GM23338 (cell line): Measurements from ENCODE around the gene GNG10. TPM values are rescaled to one million over a fixed set of nuclear protein-coding genes. Genes with fewer than 3 reads are reported as not detected.
"Not testable (repeated sequence)": the region's sequence is repeated elsewhere in the genome, so short reads cannot be mapped to it uniquely, and the experiment has no call there.

Experiments
- ATAC-seq: fragments of 200-7000 bp; cut with Tn5 transposase; 3 replicates; pipeline ENCODE4 v1.9.1; 2020
- DNase-seq: peaks from one replicate; pipeline ENCODE4 v3.0.0-alpha.2; 2015; ENCODE audit warnings: low spot score
- H2AFZ ChIP-seq: fragments of 200-600 bp; sonication (generic); 2 replicates; pipeline ENCODE4 v1.8.0; 2016; ENCODE audit warnings: antibody characterized with exemption, mild to moderate bottlenecking, moderate library complexity
- H3F3A ChIP-seq: fragments of 200-600 bp; sonication (generic); replicated peaks from 2 replicates; pipeline ENCODE4 v1.8.0; 2017; ENCODE audit warnings: antibody characterized with exemption, mixed run types, low read depth
- H3K27ac ChIP-seq: fragments of 200-600 bp; sonication (generic); 2 replicates; pipeline ENCODE4 v1.6.1; 2016; ENCODE audit warnings: low read depth
- H3K27me3 ChIP-seq: fragments of 200-600 bp; sonication (generic); 2 replicates; pipeline ENCODE4 v1.8.0; 2016; ENCODE audit warnings: mild to moderate bottlenecking, mixed run types, moderate library complexity; ENCODE audit not compliant: insufficient read depth
- H3K36me3 ChIP-seq: fragments of 200-600 bp; sonication (generic); 2 replicates; pipeline ENCODE4 v1.8.0; 2016; ENCODE audit warnings: mild to moderate bottlenecking; ENCODE audit not compliant: insufficient read depth
- H3K4me1 ChIP-seq: fragments of 200-600 bp; sonication (generic); 2 replicates; pipeline ENCODE4 v1.8.0; 2016; ENCODE audit warnings: mild to moderate bottlenecking, moderate library complexity; ENCODE audit not compliant: insufficient read depth
- H3K4me2 ChIP-seq: fragments of 200-600 bp; sonication (generic); 2 replicates; pipeline ENCODE4 v1.7.1; 2017; ENCODE audit warnings: mixed run types
- H3K4me3 ChIP-seq: fragments of 200-600 bp; sonication (generic); 2 replicates; pipeline ENCODE4 v1.6.1; 2016; ENCODE audit warnings: mixed run types
- H3K79me2 ChIP-seq: fragments of 200-600 bp; sonication (generic); replicated peaks from 2 replicates; pipeline ENCODE4 v1.8.0; 2017; ENCODE audit warnings: mild to moderate bottlenecking; ENCODE audit not compliant: insufficient read depth
- H3K9me2 ChIP-seq: fragments of 200-600 bp; sonication (generic); 2 replicates; pipeline ENCODE4 v1.8.0; 2017; ENCODE audit not compliant: insufficient read depth
- H4K20me1 ChIP-seq: fragments of 200-600 bp; sonication (generic); replicated peaks from 2 replicates; pipeline ENCODE4 v1.8.0; 2017; ENCODE audit warnings: mild to moderate bottlenecking; ENCODE audit not compliant: insufficient read depth
- H3K27ac Mint-ChIP-seq: 2 replicates; pipeline ENCODE4 v1.8.0; 2020; ENCODE audit warnings: inconsistent platforms, mild to moderate bottlenecking, moderate library complexity, mixed read lengths
- H3K27me3 Mint-ChIP-seq: 3 replicates; pipeline ENCODE4 v1.8.0; 2022; ENCODE audit warnings: low read depth, mild to moderate bottlenecking, moderate library complexity, mixed read lengths, inconsistent platforms; ENCODE audit not compliant: insufficient read depth, poor library complexity
- H3K36me3 Mint-ChIP-seq: 3 replicates; pipeline ENCODE4 v1.8.0; 2021; ENCODE audit warnings: low read depth, mild to moderate bottlenecking, inconsistent platforms, moderate library complexity, mixed read lengths
- H3K4me1 Mint-ChIP-seq: 3 replicates; pipeline ENCODE4 v1.8.0; 2020; ENCODE audit warnings: mild to moderate bottlenecking, inconsistent platforms, mixed read lengths
- H3K4me3 Mint-ChIP-seq: 3 replicates; pipeline ENCODE4 v1.8.0; 2021; ENCODE audit warnings: moderate library complexity, mild to moderate bottlenecking, inconsistent platforms, mixed read lengths
- H3K9me3 Mint-ChIP-seq: 3 replicates; pipeline ENCODE4 v1.8.0; 2020; ENCODE audit warnings: moderate library complexity, mild to moderate bottlenecking, inconsistent platforms, mixed read lengths
- EZH2 ChIP-seq: fragments of 200-600 bp; sonication (generic); IDR thresholded peaks from one replicate; pipeline ENCODE4 v1.8.0; 2017; ENCODE audit warnings: antibody characterized with exemption, mild to moderate bottlenecking, low read depth; ENCODE audit not compliant: unreplicated experiment
- EZH2phosphoT487 ChIP-seq: fragments of 200-600 bp; sonication (generic); IDR thresholded peaks from one replicate; pipeline ENCODE4 v1.8.1; 2018; ENCODE audit warnings: antibody characterized with exemption; ENCODE audit not compliant: unreplicated experiment
- POLR2AphosphoS5 ChIP-seq: IDR thresholded peaks from 2 replicates; pipeline ENCODE4 v1.6.1; 2016; ENCODE audit warnings: antibody characterized with exemption, low read depth
- ZNF114 ChIP-seq: fragments of 250-450 bp; sonication (Bioruptor Pico); IDR thresholded peaks from 2 replicates; pipeline ENCODE4 v1.5.0; 2020; ENCODE audit warnings: mild to moderate bottlenecking, moderate library complexity
- ZNF331 ChIP-seq: fragments of 250-450 bp; sonication (Bioruptor Pico); IDR thresholded peaks from 2 replicates; pipeline ENCODE4 v1.5.0; 2020; ENCODE audit warnings: low read depth, mild to moderate bottlenecking, moderate library complexity
- polyA plus RNA-seq: library from polyadenylated mRNA; unstranded; fragments of >200 nt; fragmentation: Nextera tagmentation; extraction: Ambion mirVana; gene quantifications from 2 replicates; pipeline ENCODE4 v1.2.1, GENCODE V29; 2016
- total RNA-seq: library from RNA; depleted of rRNA; stranded (reverse); fragments of >200 nt; shearing (Covaris generic); gene quantifications from 2 replicates; pipeline ENCODE4 v1.2.3, GENCODE V29; 2014
- TF ChIP-seq, protein P1 (sequence below): IDR thresholded peaks from one replicate; pipeline ENCODE4 v1.6.1; 2018; ENCODE audit warnings: antibody characterized with exemption; ENCODE audit not compliant: unreplicated experiment
- TF ChIP-seq, protein P2 (sequence below): IDR thresholded peaks from 2 replicates; pipeline ENCODE4 v1.6.1; 2016; ENCODE audit warnings: antibody characterized with exemption

GNG10 gene
- total and polyA plus RNA-seq, 2 experiments from 2014 or later = 49.9 to 61.2 TPM

DNA sequence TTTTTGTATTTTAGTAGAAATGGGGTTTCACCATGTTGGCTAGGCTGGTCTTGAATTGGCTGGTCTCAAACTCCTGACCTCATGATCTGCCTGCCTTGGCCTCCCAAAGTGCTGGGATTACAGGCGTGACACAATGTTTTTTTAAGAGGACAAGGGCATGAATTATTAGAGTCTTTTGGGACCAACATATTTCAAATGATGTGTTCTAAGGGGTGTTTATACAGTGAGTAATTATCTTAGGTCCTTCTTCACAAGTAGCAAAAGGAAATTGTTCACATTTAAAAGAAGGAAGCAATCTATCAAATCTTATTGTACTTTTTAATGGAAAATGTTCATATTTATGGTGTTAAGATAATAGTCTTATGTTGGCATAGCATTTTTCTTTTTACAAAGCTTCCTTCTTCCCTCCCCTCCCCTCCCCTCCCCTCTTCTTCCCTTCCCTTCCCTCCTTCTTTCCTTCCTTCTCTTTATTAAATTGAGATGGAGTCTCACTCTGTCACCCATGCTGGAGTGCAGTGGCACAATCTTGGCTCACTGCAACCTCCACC is 6.7 kb downstream of the GNG10 start:
- Histone ChIP-seq H3K36me3 (no peaks in the 10 kb centered on the region), H3K27ac (no peak overlapping the region), H4K20me1 (no peaks in the 10 kb centered on the region; the same call in 1 of the 2 replicates), H3F3A (no peaks in the 10 kb centered on the region), H3K27me3 (no peaks in the 10 kb centered on the region), H2AFZ (no peak overlapping the region), H3K4me3 (no peak overlapping the region), H3K79me2 (peaks cover 28% of the 10 kb centered on the region), H3K4me2 (no peak overlapping the region), H3K4me1 (peaks cover 1% of the 10 kb centered on the region; the same call in 1 of the 2 replicates), H3K9me2 (no peaks in the 10 kb centered on the region)
- TF ChIP-seq ZNF114 (CRISPR knock-in tag) (no peak), POLR2AphosphoS5 (no peak), ZNF331 (no peak), EZH2phosphoT487 (no peak), EZH2 (no peak)
- TF ChIP-seq, protein P1, sequence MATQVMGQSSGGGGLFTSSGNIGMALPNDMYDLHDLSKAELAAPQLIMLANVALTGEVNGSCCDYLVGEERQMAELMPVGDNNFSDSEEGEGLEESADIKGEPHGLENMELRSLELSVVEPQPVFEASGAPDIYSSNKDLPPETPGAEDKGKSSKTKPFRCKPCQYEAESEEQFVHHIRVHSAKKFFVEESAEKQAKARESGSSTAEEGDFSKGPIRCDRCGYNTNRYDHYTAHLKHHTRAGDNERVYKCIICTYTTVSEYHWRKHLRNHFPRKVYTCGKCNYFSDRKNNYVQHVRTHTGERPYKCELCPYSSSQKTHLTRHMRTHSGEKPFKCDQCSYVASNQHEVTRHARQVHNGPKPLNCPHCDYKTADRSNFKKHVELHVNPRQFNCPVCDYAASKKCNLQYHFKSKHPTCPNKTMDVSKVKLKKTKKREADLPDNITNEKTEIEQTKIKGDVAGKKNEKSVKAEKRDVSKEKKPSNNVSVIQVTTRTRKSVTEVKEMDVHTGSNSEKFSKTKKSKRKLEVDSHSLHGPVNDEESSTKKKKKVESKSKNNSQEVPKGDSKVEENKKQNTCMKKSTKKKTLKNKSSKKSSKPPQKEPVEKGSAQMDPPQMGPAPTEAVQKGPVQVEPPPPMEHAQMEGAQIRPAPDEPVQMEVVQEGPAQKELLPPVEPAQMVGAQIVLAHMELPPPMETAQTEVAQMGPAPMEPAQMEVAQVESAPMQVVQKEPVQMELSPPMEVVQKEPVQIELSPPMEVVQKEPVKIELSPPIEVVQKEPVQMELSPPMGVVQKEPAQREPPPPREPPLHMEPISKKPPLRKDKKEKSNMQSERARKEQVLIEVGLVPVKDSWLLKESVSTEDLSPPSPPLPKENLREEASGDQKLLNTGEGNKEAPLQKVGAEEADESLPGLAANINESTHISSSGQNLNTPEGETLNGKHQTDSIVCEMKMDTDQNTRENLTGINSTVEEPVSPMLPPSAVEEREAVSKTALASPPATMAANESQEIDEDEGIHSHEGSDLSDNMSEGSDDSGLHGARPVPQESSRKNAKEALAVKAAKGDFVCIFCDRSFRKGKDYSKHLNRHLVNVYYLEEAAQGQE = no peak
- TF ChIP-seq, protein P2, sequence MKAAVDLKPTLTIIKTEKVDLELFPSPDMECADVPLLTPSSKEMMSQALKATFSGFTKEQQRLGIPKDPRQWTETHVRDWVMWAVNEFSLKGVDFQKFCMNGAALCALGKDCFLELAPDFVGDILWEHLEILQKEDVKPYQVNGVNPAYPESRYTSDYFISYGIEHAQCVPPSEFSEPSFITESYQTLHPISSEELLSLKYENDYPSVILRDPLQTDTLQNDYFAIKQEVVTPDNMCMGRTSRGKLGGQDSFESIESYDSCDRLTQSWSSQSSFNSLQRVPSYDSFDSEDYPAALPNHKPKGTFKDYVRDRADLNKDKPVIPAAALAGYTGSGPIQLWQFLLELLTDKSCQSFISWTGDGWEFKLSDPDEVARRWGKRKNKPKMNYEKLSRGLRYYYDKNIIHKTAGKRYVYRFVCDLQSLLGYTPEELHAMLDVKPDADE = no peak
- peaks cover 19% of the 10 kb centered on the region for H3K36me3 Mint-ChIP-seq
- no peak overlapping the region for H3K4me3 Mint-ChIP-seq
- no peaks in the 10 kb centered on the region for H3K9me3 Mint-ChIP-seq
- H3K27me3 Mint-ChIP-seq = peaks cover 6% of the 10 kb centered on the region
- peaks cover 5% of the 10 kb centered on the region for H3K4me1 Mint-ChIP-seq
- no peak overlapping the region for H3K27ac Mint-ChIP-seq
- ATAC-seq (no peak), DNase-seq (no peak)

DNA sequence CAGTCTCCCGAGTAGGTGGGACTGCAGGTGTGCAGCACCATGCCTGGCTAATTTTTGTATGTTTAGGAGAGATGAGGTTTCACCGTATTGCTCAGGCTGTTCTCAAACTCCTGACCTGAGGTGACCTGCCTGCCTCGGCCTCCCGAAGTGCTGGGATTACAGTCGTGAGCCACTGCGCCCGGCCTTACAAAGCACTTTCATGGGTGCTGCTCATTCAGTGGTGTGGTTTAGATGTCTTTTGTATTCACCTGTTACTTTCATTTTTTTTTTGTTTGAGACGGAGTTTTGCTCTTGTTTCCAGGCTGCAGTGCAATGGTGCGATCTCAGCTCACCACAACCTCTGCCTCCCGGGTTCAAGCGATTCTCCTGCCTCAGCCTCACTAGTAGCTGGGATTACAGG is 7.2 kb downstream of the GNG10 start:
- not testable (repeated sequence) for H3K27ac Mint-ChIP-seq, H3K4me1 ChIP-seq, DNase-seq, H2AFZ ChIP-seq, H3K4me3 ChIP-seq, H3K27me3 Mint-ChIP-seq, H3F3A ChIP-seq, H3K36me3 ChIP-seq, H4K20me1 ChIP-seq, H3K4me1 Mint-ChIP-seq, H3K9me3 Mint-ChIP-seq, H3K4me2 ChIP-seq, ATAC-seq, H3K9me2 ChIP-seq, H3K4me3 Mint-ChIP-seq, H3K27ac ChIP-seq, H3K27me3 ChIP-seq
- peaks cover 16% of the 10 kb centered on the region for H3K36me3 Mint-ChIP-seq
- H3K79me2 ChIP-seq = peaks cover 25% of the 10 kb centered on the region
